HG03039 (cell line): Measurements from ENCODE around the gene HNRNPM.
"Not testable (repeated sequence)": the region's sequence is repeated elsewhere in the genome, so short reads cannot be mapped to it uniquely, and the experiment has no call there.

ENCODE experiments used
- ATAC-seq: cut with Tn5 transposase; IDR thresholded peaks from one replicate; pipeline ENCODE4 v1.9.1; 2021; ENCODE audit warnings: mild to moderate bottlenecking, moderate library complexity; ENCODE audit not compliant: unreplicated experiment

The HNRNPM gene

DNA sequence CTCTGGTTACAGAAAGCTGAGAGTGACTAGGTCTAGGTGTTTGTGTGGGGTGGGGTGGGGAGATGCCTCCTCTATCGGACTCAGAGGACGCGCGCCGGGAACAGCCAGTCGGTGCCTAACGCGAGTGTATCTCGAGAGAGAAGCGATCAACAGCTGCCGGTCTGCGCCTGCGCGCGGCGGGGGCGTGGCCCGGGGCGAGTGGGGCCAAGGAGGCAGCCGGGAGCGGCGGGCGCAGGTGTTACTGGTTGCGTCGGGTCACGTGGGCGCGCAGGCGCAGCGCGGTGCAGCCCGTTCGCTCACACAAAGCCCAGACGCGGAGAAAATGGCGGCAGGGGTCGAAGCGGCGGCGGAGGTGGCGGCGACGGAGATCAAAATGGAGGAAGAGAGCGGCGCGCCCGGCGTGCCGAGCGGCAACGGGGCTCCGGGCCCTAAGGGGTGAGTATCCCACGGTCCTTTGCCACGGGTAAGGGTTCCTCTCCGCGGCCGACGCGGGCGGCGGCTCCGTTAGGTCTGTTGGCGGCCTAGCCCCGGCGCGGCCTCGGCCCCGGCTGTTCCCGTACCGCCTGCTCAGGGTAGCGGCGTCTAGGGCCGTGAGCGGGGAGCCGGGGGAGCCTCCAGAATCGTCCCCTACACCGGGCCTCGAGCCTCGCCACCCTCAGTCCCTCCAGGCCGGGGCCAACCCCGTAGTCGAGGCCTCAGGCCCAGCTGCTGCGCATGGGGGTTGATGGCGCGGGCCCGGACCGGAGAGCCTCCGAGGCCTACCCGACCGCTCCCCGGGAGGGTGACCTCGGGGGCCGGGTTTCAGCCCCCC is at the start of gene HNRNPM:
Gene HNRNPM (plus strand): TSS at position 299 of the 811 bp plus-strand sequence. CDS start 24 bp downstream, at position 323.
- ATAC-seq: peak; percentile 69

DNA sequence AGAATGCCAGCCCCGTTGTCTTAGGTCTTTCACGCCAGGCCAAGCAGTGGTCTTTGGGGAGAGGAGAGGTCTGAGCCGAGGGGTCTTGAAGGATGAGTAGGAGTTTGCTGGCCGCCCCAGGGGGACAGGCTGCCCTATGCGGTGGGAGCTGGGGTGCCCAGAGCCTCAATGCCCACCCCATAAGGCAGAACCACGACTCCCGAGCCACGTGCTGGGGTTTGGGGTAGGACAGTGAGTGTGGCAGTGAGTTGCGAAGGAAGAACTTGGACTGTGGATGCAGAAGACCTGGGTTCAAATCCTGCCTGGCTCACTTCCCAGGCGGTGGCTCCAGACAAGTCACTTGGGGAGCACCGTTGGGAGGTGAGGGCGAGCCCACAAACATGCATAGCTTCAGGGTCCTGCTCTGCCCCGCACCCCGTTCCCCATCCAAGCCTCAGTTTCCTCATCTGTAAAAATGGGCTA is 49.1 kb upstream of the HNRNPM start:
- ATAC-seq: no peak

GRCh38 chr19:8396185-8396562 is 48.6 kb upstream of the HNRNPM start:
- no peak for ATAC-seq

DNA sequence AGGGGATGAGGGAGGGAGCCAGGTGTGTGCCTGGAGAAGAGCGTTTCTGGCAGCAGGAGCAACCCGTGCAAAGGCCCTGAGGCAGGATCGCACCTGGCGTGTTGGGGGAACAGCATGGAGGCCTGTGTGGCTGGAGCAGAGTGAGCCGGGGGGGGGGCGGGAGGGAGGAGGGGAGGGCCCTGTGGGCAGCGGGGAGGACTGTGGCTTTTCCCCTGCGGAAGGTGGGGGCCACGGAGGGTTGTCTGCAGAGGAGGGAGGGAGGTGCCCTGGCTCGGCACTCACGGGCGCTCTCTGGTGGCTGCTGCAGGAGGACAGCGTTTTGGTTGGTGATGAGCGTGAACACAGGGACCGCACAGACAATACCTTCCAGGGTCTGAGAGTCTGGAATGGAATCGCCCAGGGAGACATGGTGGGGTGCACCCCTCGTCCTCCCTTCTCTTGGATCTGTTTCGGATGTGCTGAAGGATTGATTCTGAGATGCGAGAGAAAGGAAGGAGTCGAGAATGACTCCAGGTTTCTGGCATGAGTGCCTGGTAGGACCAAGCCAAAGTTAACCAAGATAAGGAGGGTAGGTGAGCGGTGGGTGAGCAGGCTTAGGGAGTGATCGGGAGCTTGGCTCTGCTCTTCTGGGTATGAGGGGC is 48.1 kb upstream of the HNRNPM start:
- no peak for ATAC-seq

- no peak for ATAC-seq
Measured at GRCh38 chr19:8397271-8397670, 47.5 kb upstream of the HNRNPM start.

- no peak for ATAC-seq
Measured at GRCh38 chr19:8397746-8398310, 46.9 kb upstream of the HNRNPM start.

DNA sequence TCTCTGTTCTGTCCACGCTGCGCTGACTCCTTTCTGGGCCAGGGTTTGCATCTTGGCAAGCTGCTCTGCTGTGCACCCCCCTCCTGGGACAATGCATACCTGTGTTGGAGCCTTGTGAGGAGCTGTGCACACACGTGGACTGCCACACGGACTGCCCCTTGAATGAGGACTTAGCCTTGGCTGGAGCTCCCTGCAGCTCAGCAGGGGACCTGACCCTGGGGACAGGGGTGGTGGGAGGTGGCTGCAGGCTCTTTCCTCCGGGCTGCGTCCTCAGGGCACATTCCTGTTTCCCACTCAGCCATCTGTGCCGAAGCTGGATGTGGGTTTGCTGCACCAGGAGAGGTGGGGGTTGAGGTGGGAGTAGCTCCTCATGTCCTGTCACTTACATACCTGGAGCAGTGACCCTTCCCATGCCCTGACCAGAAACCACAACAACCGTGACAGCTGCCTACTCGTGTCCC is 46.4 kb upstream of the HNRNPM start:
- no peak for ATAC-seq

DNA sequence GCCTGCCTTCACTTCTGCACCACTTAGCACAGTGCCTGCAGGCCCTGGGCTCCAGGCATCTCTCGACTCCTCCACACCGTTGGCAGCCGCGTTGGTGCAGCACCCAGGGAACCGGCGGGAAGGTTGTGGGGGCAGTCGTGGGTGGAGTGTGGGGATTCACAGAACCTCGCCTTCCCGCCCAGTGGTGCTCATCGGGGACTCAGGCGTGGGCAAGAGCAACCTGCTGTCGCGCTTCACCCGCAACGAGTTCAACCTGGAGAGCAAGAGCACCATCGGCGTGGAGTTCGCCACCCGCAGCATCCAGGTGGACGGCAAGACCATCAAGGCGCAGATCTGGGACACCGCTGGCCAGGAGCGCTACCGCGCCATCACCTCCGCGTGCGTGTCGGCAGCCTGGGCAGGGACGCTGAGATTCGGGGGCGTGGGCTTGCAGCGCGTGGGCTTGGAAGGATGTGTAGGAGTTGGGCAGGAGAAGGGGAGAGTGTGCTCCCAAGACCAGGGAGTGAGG is 45.0 kb upstream of the HNRNPM start:
- no peak for ATAC-seq

DNA sequence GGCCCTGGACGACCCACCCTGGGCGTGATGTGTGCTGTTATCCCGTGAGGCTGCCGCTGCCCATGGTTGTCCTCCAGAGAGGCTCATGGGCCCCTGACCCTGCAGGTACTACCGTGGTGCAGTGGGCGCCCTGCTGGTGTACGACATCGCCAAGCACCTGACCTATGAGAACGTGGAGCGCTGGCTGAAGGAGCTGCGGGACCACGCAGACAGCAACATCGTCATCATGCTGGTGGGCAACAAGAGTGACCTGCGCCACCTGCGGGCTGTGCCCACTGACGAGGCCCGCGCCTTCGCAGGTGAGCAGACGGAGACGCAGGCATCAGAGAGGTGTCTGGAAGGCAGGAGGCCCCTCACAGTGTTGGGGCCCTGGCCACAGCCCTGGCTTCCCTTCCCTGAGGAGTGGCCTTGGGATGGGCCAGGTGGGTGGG is 42.8 kb upstream of the HNRNPM start:
- no peak for ATAC-seq

- no peak for ATAC-seq
Measured at GRCh38 chr19:8403098-8403819, 41.5 kb upstream of the HNRNPM start.

GRCh38 chr19:8403820-8404109 is 41.0 kb upstream of the HNRNPM start:
- no peak for ATAC-seq

DNA sequence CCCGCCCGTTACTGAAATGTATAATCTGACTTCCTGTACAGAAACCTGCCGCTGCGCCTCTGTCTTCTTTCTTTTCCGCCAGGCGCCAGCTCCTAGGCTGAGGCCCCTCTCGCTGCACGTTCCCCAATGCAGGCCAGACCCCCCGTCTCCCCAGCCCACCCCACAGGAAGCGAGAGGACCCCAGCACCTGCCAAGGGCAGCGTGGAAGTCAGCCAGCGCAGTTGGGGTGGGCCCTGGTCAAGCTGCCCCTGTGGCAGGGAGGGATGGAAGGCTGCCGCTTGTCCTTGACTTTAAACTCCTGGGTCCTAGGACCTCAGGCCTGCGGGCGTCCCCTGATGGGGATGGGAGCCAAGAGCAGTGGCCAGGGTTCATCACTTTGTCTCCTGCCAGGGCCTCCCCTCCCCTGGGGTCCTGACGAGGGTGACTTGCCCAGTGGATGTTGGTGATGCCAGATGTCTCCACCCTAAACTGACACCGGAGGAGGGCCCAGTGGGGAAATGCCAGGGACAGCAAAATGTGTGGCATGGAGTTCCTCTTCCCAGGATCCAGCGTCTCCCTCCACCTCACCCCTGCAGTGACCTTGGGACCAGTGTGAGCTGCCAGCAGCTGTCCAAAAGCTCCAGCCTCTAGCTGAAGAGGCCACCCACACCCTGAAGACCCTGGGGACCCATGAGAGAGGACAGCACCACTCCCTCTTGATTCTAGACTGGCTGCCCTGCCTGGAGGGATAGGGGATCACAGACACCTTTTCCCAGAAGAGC is 40.2 kb upstream of the HNRNPM start:
- no peak for ATAC-seq

DNA sequence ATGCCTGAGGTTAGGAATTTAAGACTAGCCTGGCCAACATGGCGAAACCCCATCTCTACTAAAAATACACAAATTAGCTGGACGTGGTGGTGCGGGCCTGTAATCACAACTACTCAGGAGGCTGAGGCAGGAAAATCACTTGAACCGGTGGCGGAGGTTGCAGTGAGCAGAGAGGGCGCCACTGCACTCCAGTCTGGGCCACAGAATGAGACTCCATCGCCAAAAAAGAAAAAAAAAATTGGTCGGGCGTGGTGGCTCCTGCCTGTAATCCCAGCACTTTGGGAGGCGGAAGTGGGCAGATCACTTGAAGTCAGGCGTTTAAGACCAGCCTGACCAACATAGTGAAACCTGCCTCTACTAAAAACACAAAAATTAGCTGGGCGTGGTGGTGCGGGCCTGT is 34.1 kb upstream of the HNRNPM start:
- ATAC-seq: not testable (repeated sequence)

GRCh38 chr19:8412783-8413628 is 31.8 kb upstream of the HNRNPM start, which contains the start of gene MARCHF2:
Gene MARCHF2, plus strand, starts transcription at chr19:8413305. Its CDS starts 8,536 bp downstream, at chr19:8421841.
- ATAC-seq: peak; percentile 98

- no peak for ATAC-seq
Measured at GRCh38 chr19:8413629-8413995, 31.2 kb upstream of the HNRNPM start.

DNA sequence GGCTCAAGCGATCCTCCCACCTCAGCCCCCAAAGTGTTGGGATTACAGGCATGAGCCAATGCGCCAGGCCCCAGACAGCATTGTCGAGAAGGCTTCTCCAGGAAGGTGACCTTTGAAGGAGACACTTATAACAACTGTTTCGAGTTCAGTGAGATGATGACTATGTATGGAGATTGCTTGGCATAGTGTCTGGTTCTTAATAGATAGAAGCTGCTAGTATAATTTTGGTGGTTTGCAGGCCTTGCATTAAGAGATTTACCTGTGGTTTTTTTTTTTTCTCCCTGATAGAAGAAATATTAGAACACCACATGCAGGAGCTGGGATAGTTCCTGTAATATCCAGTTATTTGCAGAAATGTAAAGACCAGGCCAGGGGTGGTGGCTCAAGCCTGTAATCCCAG is 28.0 kb upstream of the HNRNPM start:
- ATAC-seq: no peak

DNA sequence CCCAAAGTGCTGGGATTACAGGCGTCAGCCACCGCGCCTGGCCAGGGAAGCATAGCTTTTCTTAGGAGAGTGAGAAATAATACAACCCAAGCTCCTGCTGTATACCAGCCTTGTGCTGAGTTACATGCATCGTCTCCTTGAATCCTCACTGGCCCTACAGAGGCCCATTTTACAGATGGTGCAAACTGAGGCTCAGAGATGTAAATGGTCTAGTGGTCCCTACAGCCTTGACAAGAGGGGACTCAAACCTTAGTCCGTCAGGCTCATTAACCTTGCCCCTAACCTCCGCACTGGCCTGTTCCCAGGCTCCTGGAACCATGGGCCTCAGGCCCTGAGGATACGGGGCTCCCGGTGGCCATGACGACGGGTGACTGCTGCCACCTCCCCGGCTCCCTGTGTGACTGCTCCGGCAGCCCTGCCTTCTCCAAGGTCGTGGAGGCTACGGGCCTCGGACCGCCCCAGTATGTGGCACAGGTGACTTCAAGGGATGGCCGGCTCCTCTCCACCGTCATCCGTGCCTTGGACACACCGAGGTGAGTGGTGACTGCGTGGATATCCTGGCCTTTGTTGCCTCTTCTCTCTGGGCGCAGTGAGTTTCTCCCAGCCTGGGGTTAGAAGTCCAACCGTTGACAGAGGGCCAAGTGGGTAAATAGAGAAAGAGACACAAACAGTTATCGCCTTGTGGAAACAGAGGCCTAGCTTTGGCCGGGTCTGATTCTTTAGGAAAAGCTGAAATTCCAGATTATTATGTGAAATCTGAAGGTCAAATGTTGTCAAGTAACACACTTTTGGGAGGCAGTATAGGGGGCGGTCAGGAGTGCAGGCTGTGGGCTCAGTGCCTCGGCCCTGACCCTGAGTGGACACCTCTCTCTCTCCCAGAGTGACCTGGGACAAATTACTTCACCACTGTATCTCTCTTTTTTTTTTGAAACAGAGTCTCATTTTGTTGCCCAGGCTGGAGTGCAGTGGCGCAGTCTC is 23.0 kb upstream of the HNRNPM start:
- ATAC-seq: no peak

DNA sequence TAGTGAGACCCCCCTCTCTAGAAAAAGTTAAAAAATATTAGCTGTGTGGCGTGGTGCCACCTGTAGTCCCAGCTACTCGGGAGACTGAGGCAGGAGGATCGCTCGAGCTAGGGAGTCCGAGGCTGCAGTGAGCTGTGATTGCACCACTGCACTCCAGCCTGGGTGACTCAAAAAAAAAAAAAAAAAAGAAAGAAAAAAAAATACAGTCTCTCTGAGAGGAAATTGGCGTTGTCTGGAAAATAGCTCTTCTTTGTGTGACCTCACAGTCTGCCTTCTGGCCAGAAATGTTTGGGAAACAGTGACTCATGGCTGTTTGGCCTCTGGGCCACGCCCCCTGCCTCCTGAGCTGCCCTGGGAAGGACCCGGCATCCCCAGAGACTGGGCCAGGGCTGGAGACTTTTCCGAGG is 21.0 kb upstream of the HNRNPM start:
- no peak for ATAC-seq
